Heart left ventricle (tissue), 16 donors: ENCODE measurements around the gene SSBP3. TPM values are rescaled to one million over a fixed set of nuclear protein-coding genes. Genes with fewer than 3 reads are reported as not detected.
A peak's percentile ranks its signal among the peaks of the same experiment; 100 is the strongest.

Experiments used
- ATAC-seq, 4 donors: fragments of 200-7000 bp; cut with Tn5 transposase; one replicate each; pipeline ENCODE4 v1.9.1; 2020 to 2022; ENCODE audit warnings: moderate library complexity in 4 of 4, mild to moderate bottlenecking in 3 of 4, moderate number of reproducible peaks in 1 of 4
- DNase-seq, 5 donors: peaks; one replicate each; pipeline ENCODE4 v3.0.0-alpha.2; 2020
- H3K27ac ChIP-seq, 12 donors: fragments of 200-600 bp; sonication (generic) in 4 of 12; one replicate each; pipeline versions ENCODE4 v1.5.0 to v1.8.0; 2016 to 2022; ENCODE audit warnings: mild to moderate bottlenecking in 2 of 12
- H3K27me3 ChIP-seq, 9 donors: fragments of 200-600 bp; sonication (generic) in 2 of 9; one replicate each; pipeline versions ENCODE4 v1.5.1 to v1.8.0; 2016 to 2022; ENCODE audit warnings: mild to moderate bottlenecking in 3 of 9
- H3K36me3 ChIP-seq, 9 donors: fragments of 200-600 bp; sonication (generic) in 2 of 9; one replicate each; pipeline versions ENCODE4 v1.5.0 to v1.8.0; 2018 to 2022; ENCODE audit warnings: mild to moderate bottlenecking in 2 of 9
- H3K4me1 ChIP-seq, 12 donors: fragments of 200-600 bp; sonication (generic) in 4 of 12; one replicate each; pipeline versions ENCODE4 v1.5.0 to v1.8.0; 2016 to 2022; ENCODE audit warnings: mild to moderate bottlenecking in 3 of 12
- H3K4me3 ChIP-seq, 12 donors: fragments of 200-600 bp; sonication (generic) in 4 of 12; one replicate each; pipeline versions ENCODE4 v1.5.0 to v1.8.0; 2017 to 2022; ENCODE audit warnings: mild to moderate bottlenecking in 9 of 12, moderate library complexity in 4 of 12
- H3K9me3 ChIP-seq, 12 donors: fragments of 200-600 bp; sonication (generic) in 4 of 12; one replicate each; pipeline versions ENCODE4 v1.5.0 to v1.8.0; 2016 to 2022; ENCODE audit warnings: mild to moderate bottlenecking in 1 of 12
- POLR2A ChIP-seq, 2 donors: fragments of 450-650 bp; IDR thresholded peaks; one replicate each; pipeline ENCODE4 v1.6.1; 2017; ENCODE audit warnings: antibody characterized with exemption in 2 of 2, mild to moderate bottlenecking in 2 of 2, moderate library complexity in 2 of 2
- WGBS, 4 donors: extraction: QIAGEN DNeasy Blood & Tissue Kit in 2 of 4; methylation state at CpG; one replicate each; pipeline versions ENCODE4 v1.1.5 to v1.1.7; 2013 to 2018; 5-methylcytosine and 5-hydroxymethylcytosine counted together
- intact Hi-C, 10 donors: fragments of 100-400 bp; cut with DNase I; formaldehyde crosslinking; loops; one replicate each; pipeline versions ENCODE4 v1.11.1 to v1.14.2; 2022
- polyA plus RNA-seq, 2 donors: library from polyadenylated mRNA; stranded (reverse); fragments of 200-250 nt; gene quantifications; one replicate each; pipeline ENCODE4 v1.2.3, GENCODE V29; 2013
- total RNA-seq, 9 donors: library from RNA; depleted of rRNA in 2 of 9; stranded (reverse); fragments of >200 nt in 2 of 9; fragmentation: NEBNext Ultra II Directional in 3 of 9; extraction: Animal tissue kit (Norgen Biotek cat#: 25700) in 3 of 9; gene quantifications; one replicate each; pipeline versions ENCODE4 v1.1.0 to v1.2.4, GENCODE V29; 2016 to 2023
- TF ChIP-seq, protein P1 (sequence below), 12 donors: fragments of 200-600 bp; sonication (generic) in 4 of 12; IDR thresholded peaks; one replicate each; pipeline versions ENCODE4 v1.5.0 to v1.8.0; 2018 to 2022; ENCODE audit warnings: antibody characterized with exemption in 12 of 12, mild to moderate bottlenecking in 5 of 12
- donor health status: ischemic (EF 13 %, LVEDD 7.1; RV severe dilation, severe dysfunction).
- donor health status: healthy with polysubstance abuse.
- donor health status: DM: no; HTN: yes; CAD: no.
- donor health status: DM: no; HTN: no; CAD: no.
- donor health status: ischemic (EF 25% LVEDD 6.9; RV normal size, moderate dysfunction).
- donor health status: ischemic (EF 25% LVEDD 5.7; RV mildly dilated, moderate dysfunction).
- donor health status: healthy.
- donor health status: DM: yes; HTN: yes; CAD: no.
- donor health status: ischemic (EF 35%, LVEDD 5.7; RV mildly dilated, moderate dysfunction).
- donor health status: nonischemic (EF 11% LVEDD 7.7; RV severe dilation, severe dysfunction).
- donor health status: DM: yes; HTN: yes; CAD: no.
- donor health status: PGD.
- donor health status: ischemic (EF 29% LVEDD 5.4; RV normal size, mild dysfunction).
- donor health status: nonischemic (EF 23%, LVEDD 6.1; RV moderate dilation, normal function).

Gene SSBP3
- total and polyA plus RNA-seq, 11 donors = 20.8 to 61.8 (median 48.1) TPM

DNA sequence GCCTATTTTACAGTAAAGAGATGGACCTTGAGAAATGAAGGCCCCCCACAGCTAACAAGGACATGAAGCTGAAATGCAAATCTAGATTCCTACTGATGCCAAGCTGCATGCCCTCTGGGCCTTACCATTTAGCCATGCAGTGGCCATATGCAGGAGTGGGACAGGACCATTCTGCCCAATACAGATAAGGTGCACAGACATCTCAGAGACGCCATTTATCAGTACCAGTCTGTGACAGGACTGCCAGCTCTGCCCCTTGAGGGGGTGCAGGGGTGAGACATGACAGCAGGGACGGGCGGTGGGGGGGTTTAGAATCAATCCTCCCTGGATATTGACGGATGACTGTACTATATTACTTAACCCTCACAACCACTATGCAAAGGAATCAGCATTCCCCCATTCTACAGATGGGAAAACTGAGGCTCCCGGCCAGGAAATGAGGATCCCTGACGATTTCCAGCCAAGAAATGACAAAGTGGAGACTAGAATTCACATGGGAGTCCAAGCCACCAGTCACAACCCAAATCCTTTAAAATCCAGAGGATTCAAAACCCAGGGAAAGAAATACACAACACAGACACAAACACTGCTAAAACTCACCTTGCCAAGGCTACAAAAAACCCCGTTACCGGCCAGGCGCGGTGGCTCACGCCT lies 10.8 kb downstream of the SSBP3 start:
- Histone ChIP-seq H3K27ac (peak overlapping the region in 4 of 12 donors; percentile 8 to 80 (median 55)), H3K27me3 (no peaks in the 10 kb centered on the region), H3K36me3 (peaks cover 0 to 78% (median 50%) of the 10 kb centered on the region in 9 donors), H3K4me3 (no peak overlapping the region), H3K4me1 (peaks cover 0 to 81% (median 15%) of the 10 kb centered on the region in 12 donors), H3K9me3 (no peaks in the 10 kb centered on the region)
- TF ChIP-seq, protein P1, sequence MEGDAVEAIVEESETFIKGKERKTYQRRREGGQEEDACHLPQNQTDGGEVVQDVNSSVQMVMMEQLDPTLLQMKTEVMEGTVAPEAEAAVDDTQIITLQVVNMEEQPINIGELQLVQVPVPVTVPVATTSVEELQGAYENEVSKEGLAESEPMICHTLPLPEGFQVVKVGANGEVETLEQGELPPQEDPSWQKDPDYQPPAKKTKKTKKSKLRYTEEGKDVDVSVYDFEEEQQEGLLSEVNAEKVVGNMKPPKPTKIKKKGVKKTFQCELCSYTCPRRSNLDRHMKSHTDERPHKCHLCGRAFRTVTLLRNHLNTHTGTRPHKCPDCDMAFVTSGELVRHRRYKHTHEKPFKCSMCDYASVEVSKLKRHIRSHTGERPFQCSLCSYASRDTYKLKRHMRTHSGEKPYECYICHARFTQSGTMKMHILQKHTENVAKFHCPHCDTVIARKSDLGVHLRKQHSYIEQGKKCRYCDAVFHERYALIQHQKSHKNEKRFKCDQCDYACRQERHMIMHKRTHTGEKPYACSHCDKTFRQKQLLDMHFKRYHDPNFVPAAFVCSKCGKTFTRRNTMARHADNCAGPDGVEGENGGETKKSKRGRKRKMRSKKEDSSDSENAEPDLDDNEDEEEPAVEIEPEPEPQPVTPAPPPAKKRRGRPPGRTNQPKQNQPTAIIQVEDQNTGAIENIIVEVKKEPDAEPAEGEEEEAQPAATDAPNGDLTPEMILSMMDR (IDR thresholded peaks at IDR 0.05) = no peak
- no peak for TF ChIP-seq POLR2A (IDR thresholded peaks at IDR 0.05)
- 88 to 92% (median 90%) methylated on average over 11 of the region's 11 CpGs for WGBS, 4 donors
- DNase-seq (peak in 1 of 5 donors; percentile 28), ATAC-seq (no peak)
- intact Hi-C loops = loop anchor here in 2 of 10 donors (5.0 kb wide), 2 partner anchors 38 to 73 kb away; no protein-coding TSS in a partner anchor

DNA sequence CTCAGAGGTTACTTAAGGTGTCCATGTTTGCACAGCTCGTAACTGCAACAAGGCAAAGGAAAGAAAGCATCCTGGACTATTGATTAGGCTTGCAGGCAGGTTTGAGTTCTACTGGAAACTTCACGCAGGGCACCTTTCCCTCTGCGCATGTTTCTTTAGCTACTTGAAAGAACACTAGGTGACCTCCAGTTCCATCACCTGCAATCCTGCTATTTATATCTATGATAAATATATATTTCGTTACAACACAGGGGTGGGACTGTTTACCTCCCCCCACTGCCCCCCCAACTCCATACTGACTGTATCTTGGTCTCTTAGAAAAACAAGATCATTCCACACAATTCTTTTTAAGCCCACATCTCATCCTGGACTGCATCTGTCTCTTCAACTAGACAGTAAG lies 12.1 kb downstream of the SSBP3 start:
- Histone ChIP-seq H3K4me3 (no peak overlapping the region), H3K27me3 (no peaks in the 10 kb centered on the region), H3K36me3 (peaks cover 0 to 71% (median 37%) of the 10 kb centered on the region in 9 donors), H3K4me1 (peaks cover 0 to 75% (median 12%) of the 10 kb centered on the region in 12 donors), H3K27ac (no peak overlapping the region), H3K9me3 (no peaks in the 10 kb centered on the region)
- intact Hi-C loops = no loop called here
- TF ChIP-seq POLR2A (IDR thresholded peaks at IDR 0.05) = no peak
- TF ChIP-seq, protein P1 (IDR thresholded peaks at IDR 0.05) = no peak
- DNase-seq (no peak), ATAC-seq (no peak)
- 72 to 92% (median 82%) methylated on average over 4 of the region's 4 CpGs for WGBS, 4 donors

DNA sequence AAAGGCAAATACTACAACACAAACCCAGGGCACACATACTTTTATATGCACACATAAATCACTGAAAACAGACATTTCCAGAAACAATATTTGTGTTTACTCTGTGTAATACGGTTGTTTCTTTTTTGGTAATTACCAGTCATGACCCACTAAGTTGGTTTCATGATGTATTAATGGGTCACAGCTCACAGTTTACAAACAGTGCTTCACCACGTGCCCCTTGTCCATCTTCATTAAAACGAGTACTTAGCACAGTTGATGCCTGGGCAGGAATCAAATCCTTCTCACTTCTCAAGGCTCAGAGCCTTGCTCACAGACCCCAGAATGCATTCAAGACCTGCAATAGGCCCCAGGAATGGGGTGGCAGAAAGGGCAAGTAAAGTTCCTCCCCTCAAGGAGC lies 13.8 kb downstream of the SSBP3 start:
- TF ChIP-seq, protein P1 (IDR thresholded peaks at IDR 0.05) = no peak
- no peak for TF ChIP-seq POLR2A (IDR thresholded peaks at IDR 0.05)
- Histone ChIP-seq H3K4me1 (peaks cover 0 to 76% (median 10%) of the 10 kb centered on the region in 12 donors), H3K27ac (no peak overlapping the region), H3K27me3 (no peaks in the 10 kb centered on the region), H3K9me3 (no peaks in the 10 kb centered on the region), H3K4me3 (no peak overlapping the region), H3K36me3 (peaks cover 0 to 60% (median 22%) of the 10 kb centered on the region in 9 donors)
- intact Hi-C loops = no loop called here
- DNase-seq (no peak), ATAC-seq (no peak)
- WGBS, 4 donors = 74 to 82% (median 77%) methylated on average over 3 of the region's 3 CpGs

DNA sequence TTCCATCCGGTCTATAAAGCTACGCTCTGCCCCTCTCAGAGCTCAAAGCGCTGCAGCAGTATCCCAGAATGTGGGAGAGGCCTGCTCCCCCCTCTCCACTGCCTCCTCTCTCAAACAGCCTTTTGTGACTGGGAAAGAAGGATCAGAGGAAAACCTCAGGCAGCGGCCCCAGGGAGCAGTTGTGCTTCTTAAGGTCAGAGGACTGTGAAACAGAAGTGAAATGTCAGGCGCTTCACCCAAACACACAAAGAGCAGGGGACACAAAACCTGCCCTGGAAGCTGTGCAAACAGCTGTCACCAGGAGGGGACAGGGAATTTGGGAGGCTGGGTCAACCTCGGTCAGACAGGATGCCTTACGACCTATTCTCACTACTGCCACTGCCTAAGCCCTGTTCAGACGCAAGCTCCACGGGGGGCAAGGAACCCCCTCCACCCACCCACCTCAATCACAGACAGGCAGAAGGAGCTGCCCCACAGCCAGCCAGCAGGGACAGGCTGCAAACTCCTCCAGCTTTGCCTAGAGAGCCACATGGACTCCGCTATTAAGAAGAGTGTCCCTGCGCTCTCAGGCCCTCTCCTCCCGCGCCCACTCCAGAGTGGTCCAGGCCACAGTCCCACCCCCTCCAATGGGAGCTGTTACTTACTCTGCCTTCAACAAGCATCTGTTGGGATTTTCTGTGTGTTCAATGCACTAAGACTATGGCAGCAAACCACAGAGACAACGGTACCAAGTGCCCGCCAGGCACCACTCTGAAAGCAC lies 14.6 kb downstream of the SSBP3 start:
- Histone ChIP-seq H3K27ac (no peak overlapping the region), H3K4me1 (peaks cover 0 to 76% (median 7%) of the 10 kb centered on the region in 12 donors), H3K9me3 (no peaks in the 10 kb centered on the region), H3K4me3 (no peak overlapping the region), H3K36me3 (peaks cover 0 to 54% (median 22%) of the 10 kb centered on the region in 9 donors), H3K27me3 (no peaks in the 10 kb centered on the region)
- DNase-seq (peak in 1 of 5 donors; percentile 40), ATAC-seq (no peak)
- TF ChIP-seq, protein P1 (IDR thresholded peaks at IDR 0.05) = no peak
- no peak for TF ChIP-seq POLR2A (IDR thresholded peaks at IDR 0.05)
- 84 to 88% (median 86%) methylated on average over 12 to 15 of the region's 15 CpGs for WGBS, 4 donors
- intact Hi-C loops = no loop called here
